ENCODE results near the gene MAK.
A peak's percentile ranks its signal among the peaks of the same experiment; 100 is the strongest.
"Not testable (repeated sequence)": the region's sequence is repeated elsewhere in the genome, so short reads cannot be mapped to it uniquely, and the experiment has no call there.

The MAK gene, protein sequence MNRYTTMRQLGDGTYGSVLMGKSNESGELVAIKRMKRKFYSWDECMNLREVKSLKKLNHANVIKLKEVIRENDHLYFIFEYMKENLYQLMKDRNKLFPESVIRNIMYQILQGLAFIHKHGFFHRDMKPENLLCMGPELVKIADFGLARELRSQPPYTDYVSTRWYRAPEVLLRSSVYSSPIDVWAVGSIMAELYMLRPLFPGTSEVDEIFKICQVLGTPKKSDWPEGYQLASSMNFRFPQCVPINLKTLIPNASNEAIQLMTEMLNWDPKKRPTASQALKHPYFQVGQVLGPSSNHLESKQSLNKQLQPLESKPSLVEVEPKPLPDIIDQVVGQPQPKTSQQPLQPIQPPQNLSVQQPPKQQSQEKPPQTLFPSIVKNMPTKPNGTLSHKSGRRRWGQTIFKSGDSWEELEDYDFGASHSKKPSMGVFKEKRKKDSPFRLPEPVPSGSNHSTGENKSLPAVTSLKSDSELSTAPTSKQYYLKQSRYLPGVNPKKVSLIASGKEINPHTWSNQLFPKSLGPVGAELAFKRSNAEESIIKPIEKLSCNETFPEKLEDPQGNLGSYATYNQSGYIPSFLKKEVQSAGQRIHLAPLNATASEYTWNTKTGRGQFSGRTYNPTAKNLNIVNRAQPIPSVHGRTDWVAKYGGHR

DNA sequence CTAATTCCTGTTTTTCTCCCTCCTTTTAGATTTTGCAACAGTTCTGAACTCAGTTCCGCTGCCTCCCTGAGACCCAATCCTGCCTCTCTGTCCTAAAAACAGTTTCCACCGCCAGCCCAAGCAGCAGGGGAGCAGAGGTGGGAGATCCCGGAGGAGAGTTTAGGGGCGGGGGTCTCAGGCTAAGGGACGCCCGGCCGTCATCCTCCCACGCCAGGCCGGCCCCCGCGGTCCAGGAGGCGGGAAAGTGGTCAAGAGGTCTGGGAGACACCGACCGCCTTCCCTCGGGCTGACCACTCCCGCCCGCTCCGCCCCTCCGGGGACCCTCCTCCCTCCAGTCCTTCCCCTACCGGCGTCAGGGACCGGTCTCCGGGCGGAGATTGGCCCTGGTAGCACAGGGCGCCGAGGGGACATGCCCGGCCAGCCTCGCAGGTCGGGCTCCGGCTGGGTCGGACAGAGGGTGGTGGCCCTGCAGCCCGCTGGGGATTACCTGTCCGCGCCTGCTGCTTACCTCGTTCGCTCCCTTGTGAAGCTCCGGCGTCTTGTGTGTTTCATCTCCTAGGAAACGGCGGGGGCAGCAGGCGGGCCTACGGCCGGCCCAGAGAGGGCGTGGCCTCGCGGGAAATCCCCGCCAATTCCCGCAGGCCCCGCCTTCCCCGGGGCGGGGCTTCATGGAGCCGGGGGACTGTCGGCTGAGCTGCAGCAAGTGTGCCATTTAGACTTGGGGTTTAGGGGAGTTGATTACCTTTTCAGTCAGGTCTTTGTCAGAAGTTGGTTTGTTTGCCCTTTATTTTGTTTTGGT lies at the start of gene MAK:
TSS of gene MAK (minus strand) at position 545 of the 799 bp plus-strand sequence. CDS start 7,891 bp downstream, outside the sequence.
- DNase-seq (ENCODE audit: low spot score): peak; percentile 86

DNA sequence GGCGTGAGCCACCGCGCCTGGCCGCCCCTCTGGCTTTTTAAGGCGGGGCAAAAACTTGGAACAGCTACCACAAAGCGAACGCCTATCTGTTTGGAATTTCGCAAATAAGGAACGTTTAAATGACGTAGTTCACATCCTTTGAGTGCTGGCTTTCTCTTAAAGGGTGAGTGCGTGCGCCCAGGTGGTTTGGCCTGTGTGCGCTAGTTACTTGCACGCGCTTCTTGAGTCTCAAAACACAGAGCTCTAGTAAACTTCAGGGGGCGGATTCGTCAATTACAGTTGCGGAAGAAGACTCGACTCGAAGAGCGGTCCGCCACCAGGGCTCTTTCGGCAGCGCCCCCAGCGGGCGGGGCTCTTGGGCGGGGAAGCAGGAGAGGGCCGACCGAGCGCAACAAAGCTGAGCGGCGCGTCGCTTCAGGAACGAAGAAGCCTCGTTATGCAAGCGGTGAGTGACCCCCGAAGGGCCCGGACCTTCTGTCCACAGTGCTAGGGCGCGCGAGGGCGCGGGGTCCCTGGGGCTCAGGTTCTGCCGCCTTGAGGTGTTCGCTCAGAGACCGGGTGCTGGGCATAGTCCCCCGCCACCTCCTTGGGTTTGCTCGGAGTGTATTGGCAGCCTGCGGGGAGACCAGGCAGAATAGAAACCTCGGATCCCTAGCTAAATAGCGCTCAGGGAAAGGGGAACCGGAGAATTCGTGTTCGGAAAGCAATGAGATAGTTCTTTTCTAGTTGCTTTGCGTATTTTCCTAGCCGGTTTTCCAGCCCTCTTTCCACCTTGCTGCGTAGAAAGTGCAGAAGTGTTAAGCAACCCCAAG lies 48.6 kb upstream of the MAK start, which contains the start of gene SYCP2L:
TSS of gene SYCP2L (plus strand) at position 362 of the 812 bp plus-strand sequence. CDS start at position 437, 75 bp downstream.
- DNase-seq (ENCODE audit: low spot score): no peak

DNA sequence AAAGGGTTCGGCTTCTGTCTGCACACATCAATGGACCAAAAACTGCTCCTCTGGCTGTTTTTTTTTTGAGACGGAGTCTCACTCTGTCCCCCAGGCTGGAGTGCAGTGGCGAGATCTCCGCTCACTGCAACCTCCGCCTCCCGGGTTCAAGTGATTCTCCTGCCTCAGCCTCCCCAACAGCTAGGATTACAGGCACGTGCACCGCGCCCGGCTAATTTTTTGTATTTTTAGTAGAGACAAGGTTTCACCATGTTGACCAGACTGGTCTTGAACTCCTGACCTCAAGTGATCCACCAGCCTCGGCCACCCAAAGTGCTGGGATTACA lies 48.0 kb upstream of the MAK start:
- DNase-seq (ENCODE audit: low spot score): not testable (repeated sequence)

DNA sequence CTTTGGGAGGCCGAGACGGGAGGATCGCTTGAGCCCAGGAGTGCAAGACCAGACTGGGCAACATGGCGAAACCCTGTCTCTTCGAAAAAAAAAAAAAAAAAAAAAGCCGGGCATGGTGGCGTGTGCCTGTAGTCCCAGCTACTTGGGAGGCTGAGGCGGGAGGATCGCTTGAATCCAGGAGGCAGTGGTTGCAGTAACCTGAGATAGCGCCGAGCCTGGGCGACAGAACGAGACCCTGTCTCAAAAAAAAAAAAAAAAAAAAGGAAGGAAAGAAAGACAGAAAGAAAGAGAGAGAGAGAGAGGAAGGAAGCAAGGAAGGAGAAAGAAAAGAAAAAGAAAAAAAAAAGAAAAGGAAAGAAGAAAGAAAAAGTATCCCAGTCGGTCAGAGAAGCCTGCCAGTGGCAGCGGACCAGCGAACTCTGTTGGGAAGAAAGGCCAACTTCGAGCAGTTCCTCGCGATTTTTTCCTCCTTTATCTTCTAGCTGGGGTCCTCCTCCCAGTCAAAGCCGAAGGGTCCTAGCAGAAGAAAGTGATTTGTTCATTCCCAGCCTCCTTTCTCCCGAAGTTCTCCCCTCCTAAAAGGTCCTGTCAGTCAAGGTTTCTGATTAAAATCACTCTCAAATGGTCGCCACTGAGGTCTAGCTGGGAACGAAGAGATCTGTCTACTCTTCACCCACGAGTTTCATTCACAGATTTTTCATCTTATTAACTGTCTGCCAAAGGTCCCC lies 46.1 kb upstream of the MAK start:
- DNase-seq (ENCODE audit: low spot score): no peak

DNA sequence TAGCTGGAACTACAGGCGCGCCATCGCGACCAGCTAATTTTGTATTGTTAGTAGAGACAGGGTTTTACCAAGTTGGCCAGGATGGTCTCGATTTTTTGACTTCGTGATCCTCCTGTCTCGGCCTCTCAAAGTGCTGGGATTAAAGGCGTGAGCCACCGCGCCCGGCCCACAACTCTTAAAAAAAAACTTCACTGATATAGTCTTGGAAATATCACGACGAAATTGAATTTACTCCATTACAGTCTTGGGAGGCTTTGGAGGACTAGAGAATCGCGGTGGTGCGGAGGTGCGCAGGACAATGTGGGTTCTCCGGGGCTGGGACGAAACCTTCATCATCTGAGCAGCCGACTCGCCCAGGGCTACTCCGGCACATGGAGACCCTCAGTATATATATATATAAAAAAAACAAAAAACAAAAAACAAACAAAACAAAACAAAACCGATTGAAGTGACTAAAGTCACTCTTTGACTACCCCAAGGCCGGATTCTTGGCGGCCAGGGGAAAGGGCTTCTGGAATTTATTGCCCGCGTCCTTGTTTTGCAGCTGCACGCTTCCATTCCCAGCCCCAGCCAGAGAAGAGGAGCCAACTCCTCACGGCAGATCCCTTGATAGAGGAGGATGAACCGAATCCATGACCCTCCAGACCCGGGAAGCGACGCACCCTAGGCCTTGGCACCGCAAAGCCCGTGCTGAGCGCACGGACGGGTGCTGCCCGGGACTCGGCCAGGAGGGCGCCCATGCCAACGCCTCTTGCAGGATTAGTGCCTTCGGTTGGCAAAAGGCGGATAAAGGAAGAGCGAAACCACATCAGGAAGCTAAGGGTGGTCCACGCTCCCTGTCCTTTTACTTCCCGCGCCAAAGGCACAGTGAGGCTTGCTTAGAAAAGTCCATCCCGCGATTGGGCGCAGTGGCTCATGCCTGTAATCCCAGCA lies 45.2 kb upstream of the MAK start:
- DNase-seq (ENCODE audit: low spot score): no peak

DNA sequence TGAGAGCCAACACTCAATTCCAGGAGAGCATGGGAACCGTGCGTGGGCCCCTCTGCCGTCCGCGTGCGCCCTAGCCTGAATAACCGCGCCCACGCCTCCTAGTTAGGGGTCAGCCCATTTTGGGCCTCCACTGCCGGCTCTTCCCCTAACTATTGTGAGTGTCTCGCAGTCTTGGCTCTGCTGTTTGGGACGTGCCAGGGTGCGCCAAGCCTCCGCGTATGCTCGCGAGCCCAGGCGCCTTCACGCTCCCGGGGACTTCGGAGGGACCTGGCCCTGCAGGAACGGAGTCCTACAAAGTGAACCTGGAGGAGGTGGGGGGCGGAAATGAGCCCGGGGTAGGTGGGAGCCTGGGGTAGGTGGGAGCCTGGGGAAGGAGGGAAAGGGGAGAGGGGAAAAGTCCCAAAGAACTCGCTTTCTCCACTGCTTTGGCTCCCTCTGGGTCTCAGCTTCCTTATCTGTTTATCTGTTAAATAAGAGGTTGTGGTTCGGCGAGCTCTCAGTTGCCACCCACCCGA lies 44.4 kb upstream of the MAK start:
- no peak for DNase-seq (ENCODE audit: low spot score)

DNA sequence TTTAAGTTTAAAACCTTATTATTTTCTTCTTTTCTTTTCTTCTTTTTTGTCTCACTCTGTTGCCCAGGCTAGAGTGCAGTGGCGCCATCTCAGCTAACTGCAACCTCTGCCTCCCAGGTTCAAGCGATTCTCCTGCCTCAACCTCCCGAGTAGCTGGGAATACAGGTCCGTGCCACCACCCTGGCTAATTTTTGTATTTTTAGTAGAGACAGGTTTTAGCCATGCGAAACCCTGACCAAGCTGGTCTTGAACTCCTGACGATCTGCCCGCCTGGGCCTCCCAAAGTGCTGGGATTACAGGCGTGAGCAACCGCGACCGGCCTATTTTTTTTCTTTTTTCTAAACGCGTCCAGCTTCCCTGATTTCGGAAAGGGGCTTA lies 43.9 kb upstream of the MAK start:
- not testable (repeated sequence) for DNase-seq (ENCODE audit: low spot score)

DNA sequence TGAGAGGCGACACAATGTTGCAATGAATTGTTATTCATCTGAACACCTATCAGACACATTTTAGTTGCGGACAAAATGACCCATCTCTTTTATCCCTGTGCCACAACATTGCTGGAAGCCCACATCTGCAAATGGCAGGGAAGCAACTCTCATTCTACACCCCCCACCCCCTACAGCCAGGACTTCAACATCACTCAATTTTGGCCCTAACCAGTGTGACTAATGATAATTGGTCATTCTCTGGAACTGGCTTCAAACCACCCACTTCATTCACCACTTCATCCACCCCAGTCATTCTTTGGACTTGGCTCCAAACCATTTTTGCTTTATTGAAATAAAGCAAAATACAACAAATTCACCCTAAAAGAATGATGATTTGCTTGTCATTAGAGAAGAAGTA lies 42.0 kb upstream of the MAK start:
- DNase-seq (ENCODE audit: low spot score): no peak

DNA sequence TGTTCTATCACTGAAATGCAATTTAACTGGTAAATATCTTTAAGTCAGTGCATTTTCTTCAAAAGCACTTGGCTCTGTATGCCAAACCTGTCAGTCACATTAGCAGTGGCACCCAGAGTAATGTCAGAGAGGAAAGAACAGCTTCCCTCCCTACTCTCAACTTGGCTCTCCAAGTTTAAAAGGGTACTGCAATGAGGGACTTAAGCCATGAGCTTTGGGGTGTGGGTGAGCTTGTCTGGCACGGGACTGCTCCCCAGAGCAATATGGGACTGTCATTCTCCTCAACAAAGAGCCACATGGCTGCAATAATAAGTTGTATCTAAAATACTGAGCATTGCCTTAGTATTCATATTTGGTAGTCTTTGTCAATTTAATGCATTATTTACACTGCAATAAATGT lies 39.5 kb upstream of the MAK start:
- no peak for DNase-seq (ENCODE audit: low spot score)

DNA sequence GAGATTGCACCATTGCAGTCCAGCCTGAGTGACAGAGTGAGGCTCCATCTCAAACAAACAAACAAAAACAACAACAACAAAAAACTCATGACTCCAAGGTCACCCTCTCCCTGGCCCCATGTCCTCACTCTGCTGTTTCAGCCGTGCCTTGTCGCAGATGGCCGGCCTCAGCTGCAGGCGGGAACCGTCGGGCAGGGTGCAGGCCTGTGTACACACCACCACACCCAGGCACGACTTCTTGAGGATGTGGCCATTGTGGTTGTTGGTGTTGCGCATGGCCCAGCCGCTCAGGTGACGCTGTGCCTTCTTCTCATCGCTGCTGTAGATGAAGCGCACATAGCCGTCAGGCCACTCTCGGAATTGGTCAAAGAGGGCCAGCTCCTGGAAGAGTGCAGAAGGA lies 38.7 kb upstream of the MAK start:
- DNase-seq (ENCODE audit: low spot score): no peak

DNA sequence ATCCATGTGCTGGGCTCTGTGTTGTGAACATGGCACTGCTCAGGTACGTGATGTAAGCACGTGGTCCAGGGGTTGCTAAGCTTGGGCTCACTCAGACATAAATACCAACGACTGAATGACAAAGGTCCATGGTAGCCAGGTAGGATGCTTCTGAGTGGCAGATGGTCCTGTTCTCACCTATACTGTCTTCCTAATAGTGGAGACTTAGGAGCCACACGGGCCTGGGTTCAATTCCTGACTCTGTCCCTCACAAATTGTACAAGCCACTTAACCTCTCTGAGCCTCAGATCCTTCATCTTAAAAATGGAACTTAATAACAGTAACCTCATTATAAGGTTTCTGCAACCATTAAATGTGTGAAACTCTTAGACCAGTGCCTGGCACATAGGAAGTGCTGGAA lies 36.7 kb upstream of the MAK start:
- DNase-seq (ENCODE audit: low spot score): no peak

DNA sequence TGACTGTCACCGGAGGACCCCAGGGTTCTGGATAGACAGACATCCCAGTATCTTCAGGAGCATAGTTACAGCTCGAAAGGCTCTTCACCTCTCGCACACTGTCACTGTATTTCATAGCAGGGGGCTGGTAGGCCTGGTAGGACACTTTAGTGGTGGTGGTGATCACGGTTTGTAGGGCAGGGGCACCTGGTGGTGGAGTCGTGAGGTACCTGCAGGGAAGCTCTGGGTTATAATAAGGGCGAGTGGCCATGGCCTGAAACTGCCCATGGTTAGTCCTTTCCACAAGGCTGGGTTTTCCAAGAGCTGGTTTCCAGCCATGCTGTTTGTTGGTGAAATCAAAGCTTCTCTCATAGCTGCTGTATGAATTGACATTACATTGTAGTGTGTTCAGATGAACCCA lies 35.9 kb upstream of the MAK start:
- no peak for DNase-seq (ENCODE audit: low spot score)

DNA sequence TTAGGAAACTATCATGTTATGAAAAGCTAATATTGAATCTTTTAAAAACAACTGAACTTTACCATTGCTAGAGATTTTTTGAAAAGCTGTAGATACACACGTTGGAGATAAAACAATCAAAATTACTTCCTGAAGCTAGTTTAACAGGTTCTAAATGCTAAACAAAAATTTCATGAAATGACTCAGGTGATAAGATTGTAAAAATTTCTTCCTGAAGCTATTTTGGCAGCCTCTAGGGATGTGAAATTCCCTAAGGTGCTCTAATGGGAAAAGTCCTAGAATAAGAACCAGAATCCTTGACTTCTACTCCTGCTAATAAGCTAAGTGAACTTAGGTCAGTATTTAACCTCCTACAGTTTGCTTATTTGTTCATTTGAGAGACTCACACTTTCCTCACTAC lies 35.0 kb upstream of the MAK start:
- DNase-seq (ENCODE audit: low spot score): no peak

DNA sequence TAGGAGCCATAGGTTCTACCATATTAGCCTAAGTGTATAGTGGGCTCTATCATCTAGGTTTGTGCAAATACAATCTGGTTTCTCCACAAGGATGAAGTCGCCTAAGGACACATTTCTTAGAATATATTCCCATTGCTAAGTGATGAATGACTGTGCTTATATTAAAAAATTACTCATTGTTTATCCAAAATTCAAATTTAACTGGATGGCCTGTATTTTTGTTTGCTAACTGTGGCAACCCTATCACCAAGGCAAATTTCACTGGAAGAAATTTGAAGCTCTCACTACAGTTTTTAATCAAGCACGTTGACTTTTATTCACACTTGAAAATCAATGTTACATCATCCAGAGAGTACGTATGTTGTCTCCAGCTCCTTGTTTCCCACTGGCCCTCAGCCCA lies 29.6 kb upstream of the MAK start:
- DNase-seq (ENCODE audit: low spot score): no peak

DNA sequence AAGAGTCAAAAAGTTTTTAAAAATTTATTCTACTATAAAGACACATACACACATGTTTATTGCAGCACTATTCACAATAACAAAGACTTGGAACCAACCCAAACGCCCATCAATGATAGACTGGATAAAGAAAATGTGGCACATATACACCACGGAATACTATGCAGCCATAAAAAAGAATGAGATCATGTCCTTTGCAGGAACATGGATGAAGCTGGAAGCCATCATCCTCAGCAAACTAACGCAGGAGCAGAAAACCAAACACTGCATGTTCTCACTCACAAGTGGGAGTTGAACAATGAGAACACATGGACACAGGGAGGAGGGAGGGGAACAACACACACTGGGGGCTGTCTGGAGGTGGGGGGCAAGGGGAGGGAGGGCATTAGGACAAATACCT lies 28.4 kb upstream of the MAK start:
- DNase-seq (ENCODE audit: low spot score): not testable (repeated sequence)

DNA sequence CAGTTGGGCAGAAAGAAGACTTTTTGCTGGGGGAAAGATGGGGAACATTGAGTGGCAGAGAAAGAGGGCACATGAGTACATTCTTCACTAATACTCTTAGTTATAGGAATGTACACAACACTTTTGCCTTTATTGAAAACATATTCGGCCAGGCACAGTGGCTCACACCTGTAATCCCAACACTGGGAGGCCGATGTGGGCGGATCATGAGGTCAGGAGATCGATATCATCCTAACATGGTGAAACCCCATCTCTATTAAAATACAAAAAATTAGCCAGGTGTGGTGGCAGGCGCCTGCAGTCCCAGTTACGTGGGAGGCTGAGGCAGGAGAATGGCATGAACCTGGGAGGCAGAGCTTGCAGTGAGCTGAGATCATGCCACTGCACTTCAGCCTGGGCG lies 24.7 kb upstream of the MAK start:
- DNase-seq (ENCODE audit: low spot score): not testable (repeated sequence)

DNA sequence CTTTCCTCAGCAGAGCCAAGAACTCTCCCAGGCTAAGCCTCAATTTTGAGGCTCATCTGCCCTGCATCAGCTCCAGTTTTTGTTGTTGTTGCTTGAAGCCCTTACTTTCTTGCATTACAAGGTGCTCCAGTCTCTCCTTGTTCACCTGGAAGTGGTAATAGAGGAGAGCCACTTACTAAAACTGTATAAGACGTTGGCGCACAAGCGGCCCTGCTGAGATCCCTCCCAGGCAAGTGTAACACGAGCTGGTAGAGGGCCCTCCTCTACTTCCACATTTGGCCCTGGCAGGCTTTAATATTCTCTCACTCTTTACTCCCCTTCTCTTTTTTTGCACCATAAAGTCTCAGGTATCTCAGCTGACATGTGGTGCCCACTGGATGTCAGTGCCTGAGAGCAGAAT lies 24.0 kb upstream of the MAK start:
- DNase-seq (ENCODE audit: low spot score): no peak

DNA sequence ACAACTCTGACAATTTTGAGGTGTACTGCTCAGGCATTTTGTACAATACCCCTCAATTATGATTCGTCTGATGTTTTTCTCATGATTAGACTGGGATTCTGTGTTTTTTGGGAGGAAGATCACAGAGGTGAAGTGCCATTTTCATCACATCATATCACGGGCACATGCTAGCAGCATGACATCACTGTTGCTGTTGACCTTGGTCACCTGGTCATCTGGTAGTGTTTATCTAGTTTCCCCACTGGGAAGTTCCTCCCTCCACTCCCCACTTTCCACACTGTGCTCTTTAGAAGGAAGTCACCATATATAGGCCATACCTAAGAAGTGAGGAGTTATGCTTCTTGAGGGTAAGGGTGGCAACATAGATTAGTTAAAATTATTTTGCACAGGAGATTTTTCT lies 22.7 kb upstream of the MAK start:
- no peak for DNase-seq (ENCODE audit: low spot score)

DNA sequence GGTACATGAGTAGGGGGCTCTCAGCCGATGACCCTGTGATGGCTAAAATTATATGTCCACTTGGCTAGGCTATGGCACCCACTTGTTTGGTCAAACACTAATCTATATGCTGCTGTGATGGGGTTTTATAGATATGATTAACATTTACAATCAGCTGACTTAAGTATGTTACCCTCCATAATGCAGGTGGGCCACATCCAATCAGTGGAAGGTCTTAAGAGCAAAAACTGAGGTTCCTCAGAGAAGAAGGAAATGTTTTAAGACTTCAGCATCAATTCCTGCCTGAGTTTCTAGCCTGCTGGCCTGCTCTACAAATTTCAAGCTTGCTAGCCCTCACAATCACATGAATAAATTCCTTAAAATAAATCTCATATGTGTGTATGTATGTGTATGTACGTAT lies 18.9 kb upstream of the MAK start:
- no peak for DNase-seq (ENCODE audit: low spot score)

All from Ammon's horn (tissue), 1 donor.